IPS DF 19.7 (cell line): Measurements from ENCODE around the gene CHIT1.

Experiments
- DNase-seq: peaks from one replicate; pipeline ENCODE4 v3.0.0-alpha.2; 2013; ENCODE audit warnings: low read depth, low spot score

Gene CHIT1

GRCh38 chr1:203217139-203217655, 12.3 kb downstream of the CHIT1 start:
- DNase-seq: no peak

GRCh38 chr1:203216274-203217138, 13.0 kb downstream of the CHIT1 start:
- DNase-seq: peak; percentile 48

- no peak for DNase-seq
Measured at GRCh38 chr1:203215573-203215972, 13.9 kb downstream of the CHIT1 start.

GRCh38 chr1:203214871-203215270, 14.6 kb downstream of the CHIT1 start:
- no peak for DNase-seq

- DNase-seq: no peak
Measured at GRCh38 chr1:203213126-203213525, 16.3 kb downstream of the CHIT1 start.

- DNase-seq: no peak
Measured at GRCh38 chr1:203211812-203212211, 17.7 kb downstream of the CHIT1 start.

GRCh38 chr1:203210988-203211387, 18.5 kb downstream of the CHIT1 start:
- no peak for DNase-seq

GRCh38 chr1:203210350-203210749, 19.1 kb downstream of the CHIT1 start:
- no peak for DNase-seq

- no peak for DNase-seq
Measured at GRCh38 chr1:203208181-203208580, 21.3 kb downstream of the CHIT1 start.

- no peak for DNase-seq
Measured at GRCh38 chr1:203207751-203208150, 21.7 kb downstream of the CHIT1 start.

GRCh38 chr1:203206129-203206687, 23.3 kb downstream of the CHIT1 start:
- no peak for DNase-seq

GRCh38 chr1:203204756-203205155, 24.7 kb downstream of the CHIT1 start:
- DNase-seq: no peak

- DNase-seq: no peak
Measured at GRCh38 chr1:203202431-203203245, 26.8 kb downstream of the CHIT1 start.

- DNase-seq: no peak
Measured at GRCh38 chr1:203201516-203202205, 27.8 kb downstream of the CHIT1 start.

- DNase-seq: no peak
Measured at GRCh38 chr1:203200916-203201315, 28.6 kb downstream of the CHIT1 start.

GRCh38 chr1:203199816-203200571, 29.5 kb downstream of the CHIT1 start:
- DNase-seq: no peak

GRCh38 chr1:203199481-203199815, 30.0 kb downstream of the CHIT1 start:
- DNase-seq: no peak

GRCh38 chr1:203199002-203199401, 30.5 kb downstream of the CHIT1 start:
- no peak for DNase-seq

- no peak for DNase-seq
Measured at GRCh38 chr1:203197625-203198024, 31.8 kb downstream of the CHIT1 start.

GRCh38 chr1:203196371-203196770, 33.1 kb downstream of the CHIT1 start:
- DNase-seq: no peak

GRCh38 chr1:203190949-203191348, 38.5 kb downstream of the CHIT1 start:
- DNase-seq: no peak
